Measurements from ENCODE around the gene CEP63. TPM values are rescaled to one million over a fixed set of nuclear protein-coding genes. Genes with fewer than 3 reads are reported as not detected.

CEP63 gene
- total RNA-seq, 3 donors from 2014 or later = 31.8 to 38.9 (median 33.1) TPM

GRCh38 chr3:134609821-134610431 is 124.1 kb downstream of the CEP63 start:
- TF ChIP-seq CTCF (IDR thresholded peaks at IDR 0.05) (no peak), POLR2AphosphoS5 (IDR thresholded peaks at IDR 0.05) (no peak), POLR2A (IDR thresholded peaks at IDR 0.05) (no peak)
- intact Hi-C loops (cut with DNase I; ENCODE audit: low total_unique reads) = no loop called here
- Histone ChIP-seq H3K4me1 (peaks cover 0 to 5% of the 10 kb centered on the region in 2 donors), H3K27ac (no peak overlapping the region), H3K36me3 (no peaks in the 10 kb centered on the region), H3K4me3 (no peak overlapping the region), H3K27me3 (no peaks in the 10 kb centered on the region), H3K9me3 (no peaks in the 10 kb centered on the region)
- DNase-seq (ENCODE audit: low spot score in 2 of 2) = no peak

- DNase-seq (ENCODE audit: low spot score in 2 of 2) = no peak
- no peaks in the 10 kb centered on the region for H3K9me3 ChIP-seq
- H3K4me3 ChIP-seq = no peak overlapping the region
- H3K4me1 ChIP-seq = peaks cover 0 to 5% of the 10 kb centered on the region in 2 donors
- TF ChIP-seq CTCF (IDR thresholded peaks at IDR 0.05) (no peak), POLR2AphosphoS5 (IDR thresholded peaks at IDR 0.05) (no peak), POLR2A (IDR thresholded peaks at IDR 0.05) (no peak)
- intact Hi-C loops (cut with DNase I; ENCODE audit: low total_unique reads) = no loop called here
- H3K36me3 ChIP-seq = no peaks in the 10 kb centered on the region
- H3K27me3 ChIP-seq = no peaks in the 10 kb centered on the region
- H3K27ac ChIP-seq = no peak overlapping the region
Measured at GRCh38 chr3:134610432-134611385, 124.9 kb downstream of the CEP63 start.

- intact Hi-C loops (cut with DNase I; ENCODE audit: low total_unique reads) = no loop called here
- TF ChIP-seq POLR2AphosphoS5 (IDR thresholded peaks at IDR 0.05) (no peak), POLR2A (IDR thresholded peaks at IDR 0.05) (no peak), CTCF (IDR thresholded peaks at IDR 0.05) (no peak)
- DNase-seq (ENCODE audit: low spot score in 2 of 2) = no peak
- H3K27me3 ChIP-seq = no peaks in the 10 kb centered on the region
- H3K27ac ChIP-seq = no peak overlapping the region
- no peaks in the 10 kb centered on the region for H3K36me3 ChIP-seq
- no peak overlapping the region for H3K4me3 ChIP-seq
- peaks cover 0 to 3% of the 10 kb centered on the region in 2 donors for H3K4me1 ChIP-seq
- no peaks in the 10 kb centered on the region for H3K9me3 ChIP-seq
Measured at GRCh38 chr3:134611516-134611915, 125.7 kb downstream of the CEP63 start.

GRCh38 chr3:134613006-134613520 is 127.2 kb downstream of the CEP63 start:
- Histone ChIP-seq H3K4me3 (no peak overlapping the region), H3K9me3 (no peaks in the 10 kb centered on the region), H3K27ac (no peak overlapping the region), H3K27me3 (no peaks in the 10 kb centered on the region), H3K36me3 (no peaks in the 10 kb centered on the region), H3K4me1 (no peaks in the 10 kb centered on the region)
- intact Hi-C loops (cut with DNase I; ENCODE audit: low total_unique reads) = no loop called here
- no peak for DNase-seq (ENCODE audit: low spot score in 2 of 2)
- TF ChIP-seq CTCF (IDR thresholded peaks at IDR 0.05) = no peak
- no peak for TF ChIP-seq POLR2A (IDR thresholded peaks at IDR 0.05)
- no peak for TF ChIP-seq POLR2AphosphoS5 (IDR thresholded peaks at IDR 0.05)

GRCh38 chr3:134614955-134615354 is 129.1 kb downstream of the CEP63 start:
- DNase-seq (ENCODE audit: low spot score in 2 of 2) = no peak
- TF ChIP-seq POLR2AphosphoS5 (IDR thresholded peaks at IDR 0.05) (no peak), CTCF (IDR thresholded peaks at IDR 0.05) (no peak), POLR2A (IDR thresholded peaks at IDR 0.05) (no peak)
- Histone ChIP-seq H3K9me3 (no peaks in the 10 kb centered on the region), H3K4me3 (no peak overlapping the region), H3K27me3 (no peaks in the 10 kb centered on the region), H3K27ac (no peak overlapping the region), H3K36me3 (no peaks in the 10 kb centered on the region), H3K4me1 (no peaks in the 10 kb centered on the region)
- intact Hi-C loops (cut with DNase I; ENCODE audit: low total_unique reads) = no loop called here

Data from breast epithelium (tissue), 4 donors.